ENCODE data around the gene SRBD1. TPM values are rescaled to one million over a fixed set of nuclear protein-coding genes. Genes with fewer than 3 reads are reported as not detected.

The SRBD1 gene, protein sequence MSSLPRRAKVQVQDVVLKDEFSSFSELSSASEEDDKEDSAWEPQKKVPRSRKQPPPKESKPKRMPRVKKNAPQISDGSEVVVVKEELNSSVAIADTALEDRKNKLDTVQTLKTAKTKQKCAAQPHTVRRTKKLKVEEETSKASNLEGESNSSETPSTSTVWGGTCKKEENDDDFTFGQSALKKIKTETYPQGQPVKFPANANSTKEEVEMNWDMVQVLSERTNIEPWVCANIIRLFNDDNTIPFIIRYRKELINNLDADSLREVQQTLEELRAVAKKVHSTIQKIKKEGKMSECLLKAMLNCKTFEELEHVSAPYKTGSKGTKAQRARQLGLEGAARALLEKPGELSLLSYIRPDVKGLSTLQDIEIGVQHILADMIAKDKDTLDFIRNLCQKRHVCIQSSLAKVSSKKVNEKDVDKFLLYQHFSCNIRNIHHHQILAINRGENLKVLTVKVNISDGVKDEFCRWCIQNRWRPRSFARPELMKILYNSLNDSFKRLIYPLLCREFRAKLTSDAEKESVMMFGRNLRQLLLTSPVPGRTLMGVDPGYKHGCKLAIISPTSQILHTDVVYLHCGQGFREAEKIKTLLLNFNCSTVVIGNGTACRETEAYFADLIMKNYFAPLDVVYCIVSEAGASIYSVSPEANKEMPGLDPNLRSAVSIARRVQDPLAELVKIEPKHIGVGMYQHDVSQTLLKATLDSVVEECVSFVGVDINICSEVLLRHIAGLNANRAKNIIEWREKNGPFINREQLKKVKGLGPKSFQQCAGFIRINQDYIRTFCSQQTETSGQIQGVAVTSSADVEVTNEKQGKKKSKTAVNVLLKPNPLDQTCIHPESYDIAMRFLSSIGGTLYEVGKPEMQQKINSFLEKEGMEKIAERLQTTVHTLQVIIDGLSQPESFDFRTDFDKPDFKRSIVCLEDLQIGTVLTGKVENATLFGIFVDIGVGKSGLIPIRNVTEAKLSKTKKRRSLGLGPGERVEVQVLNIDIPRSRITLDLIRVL
- 28.1 TPM for total RNA-seq (2013)
- polyA plus RNA-seq: 1 to 10 TPM; 5.8 to 9.2 (median 7.0) TPM
- 10.8 and 14.2 TPM in 2 replicates for polyA minus RNA-seq
- total RNA-seq: 7.1 to 35.3 (median 19.8) reads per million in 11 experiments

DNA sequence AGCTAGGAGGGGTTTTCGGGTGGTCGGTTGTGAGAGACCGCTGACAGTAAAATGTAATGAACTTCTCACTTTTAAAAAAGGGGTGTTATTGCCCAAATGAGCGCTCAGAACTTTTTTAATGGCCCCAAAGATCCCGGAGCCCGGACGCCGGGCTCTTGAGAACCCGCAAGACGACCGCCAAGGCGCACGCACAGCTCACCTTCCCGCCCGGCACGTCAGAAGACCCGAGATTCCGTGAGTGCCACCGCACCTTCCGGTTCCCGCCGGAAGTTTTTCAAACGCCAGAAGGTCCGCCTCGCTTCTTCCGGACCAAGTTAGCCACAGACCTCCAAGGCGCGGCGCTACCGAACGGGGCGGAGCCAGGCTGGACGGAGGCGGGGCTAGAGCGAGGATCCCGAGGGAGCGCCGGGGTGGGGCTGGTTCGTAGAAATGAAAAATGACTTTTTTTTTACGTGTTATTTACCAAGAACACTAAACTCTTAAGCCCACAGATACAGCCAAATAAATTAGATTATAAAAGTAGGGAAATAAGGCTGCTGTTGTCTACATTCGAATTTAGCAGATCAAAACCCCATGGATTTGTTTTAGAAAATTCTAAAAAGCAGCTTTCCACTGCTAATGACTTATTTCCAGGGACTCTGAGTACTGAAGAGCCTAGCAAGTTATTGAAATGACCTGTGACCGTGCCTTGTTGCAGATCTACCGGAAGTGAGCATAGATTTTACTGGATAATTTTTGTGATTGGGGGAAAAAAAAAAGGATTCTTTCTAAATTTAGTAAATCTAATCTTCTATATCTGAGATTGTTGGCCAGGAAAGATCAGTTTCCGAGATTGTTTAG, at the start of gene SRBD1:
Gene SRBD1, minus strand, starts transcription at position 248 of the 840 bp plus-strand sequence. CDS start 5,826 bp downstream, outside the sequence.
- Mint-ChIP-seq H3K36me3 (no peaks in the 10 kb centered on the region), H3K27me3 (ENCODE audit: low read depth in 3 of 3) (no peaks in the 10 kb centered on the region), H3K4me1 (peaks cover 23% of the 10 kb centered on the region), H3K4me3 (peak within 1 kb of the TSS; percentile 96 to 99), H3K9me3 (no peaks in the 10 kb centered on the region), H3K27ac (peak within 1 kb of the TSS; percentile 90 to 96 (median 94))
- Histone ChIP-seq H3K27me3 (ENCODE audit: control insufficient read depth in 2 of 2, insufficient read depth in 2 of 2, low read length in 2 of 2) (no peaks in the 10 kb centered on the region), H3K4me3 (replicated peaks in 1 of 3; ENCODE audit: low read depth in 2 of 3, low read length in 3 of 3) (peak within 1 kb of the TSS; percentile 67 to 97 (median 93)), H3K27ac (ENCODE audit: low read depth in 1 of 2, low read length in 2 of 2) (peak within 1 kb of the TSS; percentile 67 to 79), H3K9ac (ENCODE audit: insufficient read depth, low read length, poor library complexity, severe bottlenecking) (peak within 1 kb of the TSS; percentile 70), H3K4me1 (ENCODE audit: control insufficient read depth in 1 of 2, insufficient read depth in 2 of 2, low read length in 2 of 2) (peaks cover 12 to 17% of the 10 kb centered on the region in 2 donors), H3K4me2 (replicated peaks; ENCODE audit: extremely low read depth, low read length, poor library complexity, severe bottlenecking) (peak within 1 kb of the TSS; percentile 77), H3K9me3 (replicated peaks in 1 of 2; ENCODE audit: control insufficient read depth in 1 of 2, insufficient read depth in 1 of 2, low read length in 2 of 2) (no peaks in the 10 kb centered on the region), H4K20me1 (ENCODE audit: insufficient read depth, low read length) (no peaks in the 10 kb centered on the region), H2AFZ (ENCODE audit: insufficient read depth, low read depth, low read length, poor library complexity, severe bottlenecking) (peak within 1 kb of the TSS; percentile 92), H3K79me2 (ENCODE audit: insufficient read depth, low read length) (peaks cover 35% of the 10 kb centered on the region), H3K36me3 (replicated peaks in 1 of 2; ENCODE audit: control insufficient read depth in 1 of 2, insufficient read depth in 2 of 2, low read length in 2 of 2) (no peaks in the 10 kb centered on the region)
- TF ChIP-seq, protein P1, sequence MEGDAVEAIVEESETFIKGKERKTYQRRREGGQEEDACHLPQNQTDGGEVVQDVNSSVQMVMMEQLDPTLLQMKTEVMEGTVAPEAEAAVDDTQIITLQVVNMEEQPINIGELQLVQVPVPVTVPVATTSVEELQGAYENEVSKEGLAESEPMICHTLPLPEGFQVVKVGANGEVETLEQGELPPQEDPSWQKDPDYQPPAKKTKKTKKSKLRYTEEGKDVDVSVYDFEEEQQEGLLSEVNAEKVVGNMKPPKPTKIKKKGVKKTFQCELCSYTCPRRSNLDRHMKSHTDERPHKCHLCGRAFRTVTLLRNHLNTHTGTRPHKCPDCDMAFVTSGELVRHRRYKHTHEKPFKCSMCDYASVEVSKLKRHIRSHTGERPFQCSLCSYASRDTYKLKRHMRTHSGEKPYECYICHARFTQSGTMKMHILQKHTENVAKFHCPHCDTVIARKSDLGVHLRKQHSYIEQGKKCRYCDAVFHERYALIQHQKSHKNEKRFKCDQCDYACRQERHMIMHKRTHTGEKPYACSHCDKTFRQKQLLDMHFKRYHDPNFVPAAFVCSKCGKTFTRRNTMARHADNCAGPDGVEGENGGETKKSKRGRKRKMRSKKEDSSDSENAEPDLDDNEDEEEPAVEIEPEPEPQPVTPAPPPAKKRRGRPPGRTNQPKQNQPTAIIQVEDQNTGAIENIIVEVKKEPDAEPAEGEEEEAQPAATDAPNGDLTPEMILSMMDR (IDR thresholded peaks at IDR 0.05): no peak
- WGBS (ENCODE audit: insufficient coverage): 0% methylated on average over 27 of the region's 44 CpGs
- peak; percentile 75 to 91 (median 89) for DNase-seq
- intact Hi-C loops (cut with micrococcal nuclease): loop anchor here in 1 of 2 donors (10.0 kb wide), 1 partner anchor 1616 kb away; the partner anchor contains the start of gene LRPPRC
